ENCODE measurements around the gene BRIP1.

- TF ChIP-seq POLR2AphosphoS5 (IDR thresholded peaks at IDR 0.05; ENCODE audit: low read depth) (no peak), CTCF (conservative IDR thresholded peaks at IDR 0.05; ENCODE audit: low read depth in 2 of 2) (no peak), EZH2phosphoT487 (IDR thresholded peaks at IDR 0.05; ENCODE audit: unreplicated experiment) (no peak), REST (IDR thresholded peaks at IDR 0.05; ENCODE audit: unreplicated experiment) (no peak), CREB1 (CRISPR knock-in tag; IDR thresholded peaks at IDR 0.05; ENCODE audit: low read depth) (no peak), EZH2 (IDR thresholded peaks at IDR 0.05; ENCODE audit: low read depth, unreplicated experiment) (no peak), JUNB (IDR thresholded peaks at IDR 0.05; ENCODE audit: unreplicated experiment) (no peak), ZNF114 (CRISPR knock-in tag; IDR thresholded peaks at IDR 0.05) (no peak), ZNF462 (CRISPR knock-in tag; IDR thresholded peaks at IDR 0.05) (no peak), ZNF331 (CRISPR knock-in tag; IDR thresholded peaks at IDR 0.05; ENCODE audit: low read depth) (no peak)
These were observed 200.0 kb downstream of the BRIP1 start for GRCh38 chr17:61663310-61663709.

Data from GM23338 (cell line).